GM18519 (cell line): Measurements from ENCODE around the gene SELENBP1.

Experiments
- ATAC-seq: cut with Tn5 transposase; IDR thresholded peaks from one replicate; pipeline ENCODE4 v1.9.1; 2021; ENCODE audit warnings: mild to moderate bottlenecking, moderate library complexity; ENCODE audit not compliant: unreplicated experiment, low FRiP score

The SELENBP1 gene

DNA sequence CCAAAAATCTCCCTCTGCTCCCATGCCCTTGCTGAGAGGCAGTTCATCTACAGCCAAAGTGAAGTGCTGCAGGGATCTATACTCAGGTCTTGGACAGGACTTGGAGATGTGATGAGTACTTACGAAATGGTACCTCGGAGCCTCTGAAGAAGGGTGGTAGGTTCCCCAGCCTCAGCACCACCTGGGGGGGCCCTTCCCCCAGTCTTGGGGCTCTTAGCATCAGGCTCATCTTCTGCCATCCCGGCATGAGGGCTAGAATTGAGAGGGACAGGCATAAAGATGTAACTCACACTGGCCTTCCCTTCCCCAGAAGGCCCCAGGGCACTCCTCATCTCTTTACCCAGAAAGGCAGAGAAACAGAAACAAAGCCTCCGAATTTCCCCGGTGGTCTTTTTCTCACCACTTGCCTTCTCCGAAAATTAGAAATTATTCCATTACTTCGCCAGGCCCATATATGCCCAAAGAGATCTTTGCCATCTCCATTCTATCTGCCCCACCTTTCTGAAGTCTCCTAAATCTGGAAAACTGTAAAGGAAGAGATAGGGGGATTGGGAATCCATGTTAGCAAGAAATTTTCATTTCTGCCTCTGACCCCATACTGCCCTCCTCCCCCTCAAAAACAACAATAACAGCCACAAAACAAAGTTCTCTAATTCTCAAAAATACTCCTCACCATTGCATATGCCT, 26.3 kb downstream of the SELENBP1 start:
- no peak for ATAC-seq

DNA sequence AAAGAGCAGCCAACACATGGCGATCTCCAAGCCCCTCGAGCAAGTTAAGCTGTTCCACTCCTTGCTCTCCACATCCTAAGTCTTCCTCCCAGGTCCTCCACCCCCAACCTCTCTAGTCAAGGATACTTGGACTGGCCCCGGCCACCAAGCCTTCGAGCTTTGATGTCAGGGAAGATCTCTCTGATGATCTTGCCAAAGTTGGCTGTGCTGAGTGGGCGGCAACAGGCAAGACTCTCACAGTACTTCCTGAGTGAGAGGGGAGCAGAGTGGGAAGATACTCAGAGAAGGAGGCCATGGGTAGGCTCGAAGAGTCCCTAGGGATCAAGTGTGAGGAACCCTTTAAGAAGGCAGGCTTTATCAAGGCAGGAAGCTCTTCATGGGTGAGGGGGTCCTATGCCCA, 28.2 kb downstream of the SELENBP1 start:
- ATAC-seq = no peak

DNA sequence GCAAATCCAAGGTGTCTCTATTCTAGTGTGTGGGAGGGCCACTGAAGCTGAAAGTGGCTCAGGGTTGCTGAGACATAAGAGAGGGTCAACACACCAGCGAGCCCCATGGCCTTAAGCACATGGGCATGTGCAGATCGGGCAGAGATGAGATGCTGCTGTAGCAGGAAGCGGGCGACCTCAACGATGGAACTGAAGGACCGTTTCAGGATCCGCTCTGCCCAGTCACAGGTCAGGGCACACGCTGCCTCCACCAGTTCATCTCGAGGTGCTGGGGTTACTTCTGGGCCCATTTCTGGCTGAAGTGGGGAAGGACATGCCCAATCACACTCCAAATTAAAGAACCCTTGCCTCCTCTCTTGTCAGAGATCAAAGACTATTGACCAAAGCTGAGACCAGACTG, 28.9 kb downstream of the SELENBP1 start:
- no peak for ATAC-seq

DNA sequence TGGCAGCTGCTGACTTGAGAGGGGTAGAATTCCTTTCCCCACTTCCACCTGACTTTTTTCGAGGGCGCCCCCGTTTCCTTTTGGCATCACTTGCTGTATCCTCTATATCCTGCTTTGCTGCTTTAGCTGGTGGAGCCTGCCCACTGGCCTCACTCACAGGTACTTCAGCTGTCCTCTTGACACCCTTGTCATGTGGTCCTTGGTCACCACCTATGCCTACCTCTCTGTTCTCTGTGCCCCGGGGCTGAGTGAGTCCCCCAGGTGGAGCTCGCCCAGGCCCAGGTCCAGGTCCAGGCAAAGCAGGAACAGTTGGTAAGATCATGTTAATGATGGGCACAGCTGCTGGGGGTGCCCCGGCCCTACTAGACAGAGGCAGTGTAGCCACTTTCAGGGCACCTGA, 29.9 kb downstream of the SELENBP1 start:
- no peak for ATAC-seq

DNA sequence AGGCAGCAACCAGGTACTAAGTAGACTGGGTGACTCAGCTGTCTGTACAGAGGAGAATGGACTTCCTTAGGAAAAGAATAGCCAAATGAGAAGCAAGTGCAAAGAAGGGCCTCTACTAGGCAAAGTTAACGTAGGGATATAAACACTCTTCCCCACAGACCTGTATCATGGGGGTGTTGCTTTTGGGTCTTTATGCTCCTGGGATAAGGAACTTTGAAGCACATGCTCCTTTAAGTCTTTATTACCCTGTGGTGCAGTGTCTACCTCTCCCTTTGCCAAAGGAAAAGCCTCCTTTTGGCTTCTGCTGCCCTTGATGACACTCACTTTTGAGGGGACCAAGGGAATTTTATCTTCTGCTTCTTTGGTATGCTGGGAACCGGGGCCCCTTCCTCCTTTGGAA, 30.5 kb downstream of the SELENBP1 start:
- ATAC-seq = no peak

DNA sequence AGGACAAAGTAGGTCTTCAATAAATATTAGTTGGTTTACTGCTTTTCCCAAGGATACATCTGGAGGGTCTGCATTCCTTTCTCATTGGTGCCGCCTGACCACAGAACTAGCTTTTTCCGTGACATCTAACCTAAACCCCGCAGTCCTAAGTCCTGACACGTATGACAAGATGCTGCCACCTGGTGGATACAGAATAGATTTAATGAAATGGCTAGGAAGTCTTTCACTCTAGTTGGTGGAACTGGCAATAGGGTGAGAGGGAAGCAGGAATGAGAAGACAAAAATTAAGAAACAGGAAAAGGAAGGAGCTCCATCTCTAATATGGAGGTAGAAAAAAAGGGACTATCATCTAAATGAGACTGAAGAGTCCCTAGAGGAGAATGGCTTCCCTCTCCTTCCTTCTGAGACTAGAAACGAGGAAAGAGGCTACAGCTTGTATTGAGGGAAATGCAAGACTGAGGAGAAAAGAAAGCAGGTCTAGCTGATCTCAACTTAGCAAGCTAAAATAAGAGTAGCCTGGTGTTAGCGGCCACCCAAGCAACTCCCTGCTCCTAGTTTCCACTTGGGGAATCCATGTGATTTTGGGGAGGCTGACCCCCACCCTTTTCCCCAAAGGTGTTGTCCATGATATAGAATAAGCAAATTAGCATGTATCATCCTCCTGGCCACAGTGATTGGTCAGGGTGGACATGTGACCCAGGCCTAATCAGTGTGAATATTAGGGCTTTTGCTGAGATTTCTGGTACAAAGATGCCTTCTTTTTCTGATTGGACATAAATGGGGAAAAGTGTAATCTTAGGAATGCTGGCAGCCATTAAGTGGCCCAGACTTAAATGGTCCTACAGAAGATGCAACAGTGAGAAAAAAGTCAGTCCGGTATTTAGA, 31.4 kb downstream of the SELENBP1 start:
- ATAC-seq = no peak

DNA sequence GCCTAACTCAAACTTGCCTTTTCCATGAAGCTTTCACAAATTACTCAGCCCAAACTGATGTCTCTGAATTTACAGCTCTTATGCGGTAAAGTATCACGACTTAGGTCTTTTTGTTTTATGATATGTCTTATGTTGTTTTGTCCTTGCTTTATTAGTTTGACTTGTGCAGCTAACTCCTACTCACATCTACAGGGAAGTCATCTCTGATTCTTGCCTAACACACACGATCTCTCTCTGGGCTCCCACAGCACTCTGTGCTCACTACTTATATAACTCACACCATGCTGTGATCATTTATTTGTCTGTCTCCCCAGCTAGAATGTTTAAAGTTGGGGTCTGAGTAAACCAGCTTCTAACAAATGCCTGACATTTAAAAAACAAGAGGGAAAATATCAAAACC, 35.9 kb downstream of the SELENBP1 start:
- no peak for ATAC-seq

DNA sequence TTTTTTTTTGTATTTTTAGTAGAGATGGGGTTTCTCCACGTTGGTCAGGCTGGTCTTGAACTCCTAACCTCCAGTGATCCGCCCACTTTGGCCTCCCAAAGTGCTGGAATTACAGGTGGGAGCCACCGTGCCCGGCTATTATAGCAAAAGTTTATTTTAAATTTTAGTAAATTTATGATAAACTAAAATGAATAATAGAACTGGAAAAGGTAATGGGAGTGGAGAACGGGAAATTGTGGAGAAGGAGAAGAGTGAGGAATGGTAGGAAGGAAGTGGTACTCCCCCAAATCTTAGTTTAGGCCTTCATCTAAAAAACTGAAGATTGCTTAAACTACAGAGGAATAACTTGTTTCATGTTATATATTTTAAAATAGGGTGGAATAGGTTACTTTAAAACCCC, 37.7 kb downstream of the SELENBP1 start:
- no peak for ATAC-seq

DNA sequence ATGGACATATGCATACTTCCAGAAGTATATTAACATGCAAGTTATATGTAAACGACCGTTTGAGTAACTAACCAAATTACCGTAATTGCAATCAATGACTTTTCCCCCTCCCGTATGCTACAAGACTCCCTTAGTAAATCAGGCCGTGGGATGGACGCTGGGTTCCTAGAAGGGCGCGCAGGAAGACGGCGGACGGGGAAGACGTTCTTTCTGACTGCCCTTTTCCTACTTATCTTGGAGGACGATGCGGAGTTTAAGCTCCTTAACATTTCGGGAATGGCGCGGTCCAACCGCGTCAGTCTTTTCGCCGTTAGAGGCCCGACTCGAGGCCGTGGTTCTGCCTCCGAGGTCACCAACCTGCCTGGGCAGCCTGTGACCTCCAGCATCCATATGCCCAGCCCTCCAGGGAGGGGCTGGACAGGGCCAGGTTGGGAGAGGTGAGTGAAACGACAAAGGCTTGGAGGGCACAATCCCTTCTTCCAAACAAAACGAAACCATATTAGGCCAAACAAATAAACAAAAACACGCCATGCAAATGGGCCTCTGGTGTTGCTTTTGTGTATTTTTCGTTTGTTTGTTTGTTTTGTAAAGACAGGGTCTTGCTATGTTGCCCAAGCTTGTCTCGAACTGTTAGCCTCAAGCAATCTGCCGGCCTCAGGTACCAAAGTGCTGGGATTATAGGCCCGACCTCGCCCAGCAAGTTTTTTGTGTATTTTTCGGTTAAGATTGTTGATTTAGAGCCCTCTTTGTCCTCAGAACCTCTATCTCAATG, 44.4 kb downstream of the SELENBP1 start:
- no peak for ATAC-seq

DNA sequence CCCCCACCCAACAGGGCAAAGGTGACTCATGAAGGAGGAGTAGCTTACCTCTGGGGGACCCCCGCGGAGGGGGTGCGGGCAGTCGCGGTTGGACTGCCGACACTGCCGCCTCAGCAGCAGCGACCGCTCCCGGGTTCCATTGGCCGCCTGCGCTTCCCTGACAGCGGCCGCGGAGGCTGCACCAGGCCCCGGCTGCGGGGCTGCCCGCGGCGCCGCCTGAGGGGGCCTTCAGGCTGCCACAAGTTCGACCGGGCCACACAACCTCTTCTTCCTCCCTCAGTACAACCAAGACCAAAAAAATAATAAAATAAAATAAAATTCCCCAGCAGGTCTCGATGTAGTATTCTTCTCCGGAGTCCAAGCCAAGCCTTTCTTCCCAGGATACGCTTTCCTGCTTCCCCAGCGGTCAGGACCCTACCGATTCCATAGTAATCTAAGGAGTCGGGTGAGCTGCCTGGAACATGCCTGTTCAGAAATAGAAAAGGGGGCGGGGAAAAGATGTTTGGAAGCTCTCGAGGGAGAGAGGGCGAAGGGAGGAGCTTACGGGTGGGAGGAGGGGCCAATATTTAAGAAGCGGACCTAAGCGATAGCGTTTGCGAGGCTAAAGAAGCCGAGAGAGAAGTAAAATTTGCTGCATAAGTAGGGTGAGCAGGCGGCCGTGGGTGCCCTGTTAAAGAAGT, 45.1 kb downstream of the SELENBP1 start, which contains the start of gene PI4KB:
Gene PI4KB, minus strand, starts transcription at position 194 of the 680 bp plus-strand sequence. CDS start 10,935 bp downstream, outside the sequence.
- ATAC-seq = no peak

DNA sequence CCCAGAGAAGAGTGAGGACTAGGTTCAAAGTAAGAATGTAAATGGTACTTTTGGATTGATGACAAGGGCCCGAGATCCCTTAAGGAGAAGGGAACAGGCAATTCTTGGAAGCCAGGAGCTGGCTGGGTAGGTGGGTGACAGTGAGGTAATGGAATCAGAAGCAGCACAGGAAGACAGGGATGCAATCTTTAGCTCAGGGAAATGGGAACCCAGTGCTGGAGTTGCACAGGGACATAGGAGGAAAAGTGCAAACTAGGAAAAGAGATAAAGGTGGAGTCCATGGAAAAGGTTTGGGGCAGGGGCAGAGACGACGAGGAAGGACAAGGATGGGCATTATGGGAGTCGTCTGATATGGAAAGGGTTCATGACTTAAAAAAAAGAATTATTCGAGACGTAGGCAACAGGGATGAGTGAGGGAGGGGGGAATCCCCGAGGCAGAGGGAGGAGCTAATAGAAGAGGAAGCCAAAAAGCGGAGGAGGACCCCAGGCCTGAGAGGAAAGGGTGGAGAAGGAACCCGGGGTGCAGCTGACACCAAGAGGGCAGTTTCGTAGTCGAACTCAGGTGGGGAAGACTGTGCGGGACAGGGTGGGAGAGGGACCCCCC, 45.8 kb downstream of the SELENBP1 start:
- no peak for ATAC-seq

DNA sequence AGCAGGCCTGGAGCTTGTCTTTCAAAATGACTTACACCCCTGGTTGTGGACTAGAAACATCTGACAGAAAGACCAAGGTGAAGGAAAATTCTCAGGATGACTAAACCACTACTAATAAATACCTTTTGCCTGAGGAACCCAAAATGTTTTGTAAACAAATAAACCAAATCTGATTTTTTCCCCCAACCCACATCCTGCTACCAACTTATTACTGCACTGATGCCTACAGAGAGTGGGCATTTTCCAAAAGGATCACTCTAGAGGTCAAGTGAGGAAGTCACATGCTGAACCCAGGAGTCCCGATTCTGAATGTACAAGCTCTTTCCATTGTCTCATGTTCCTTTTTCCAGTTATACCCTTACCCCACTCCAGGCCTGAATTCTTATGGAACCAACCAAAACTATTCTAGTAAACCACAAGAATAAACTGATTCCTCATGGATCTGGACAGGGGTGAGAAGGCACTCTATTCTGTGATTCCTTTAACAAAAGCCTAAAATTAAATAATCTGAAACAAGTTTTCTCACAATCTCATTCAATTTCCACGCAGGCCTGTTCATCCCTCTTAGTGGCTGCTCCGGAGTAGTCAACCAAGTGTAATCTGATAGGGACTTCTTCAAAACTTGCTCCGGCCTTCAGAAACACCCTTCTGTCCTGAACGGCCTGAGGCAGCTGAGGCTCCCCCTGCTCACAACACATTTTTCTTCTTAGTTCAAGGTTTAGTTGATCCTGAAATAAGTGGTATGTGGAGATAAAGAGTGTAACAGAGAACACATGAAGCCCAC, 46.7 kb downstream of the SELENBP1 start:
- no peak for ATAC-seq

DNA sequence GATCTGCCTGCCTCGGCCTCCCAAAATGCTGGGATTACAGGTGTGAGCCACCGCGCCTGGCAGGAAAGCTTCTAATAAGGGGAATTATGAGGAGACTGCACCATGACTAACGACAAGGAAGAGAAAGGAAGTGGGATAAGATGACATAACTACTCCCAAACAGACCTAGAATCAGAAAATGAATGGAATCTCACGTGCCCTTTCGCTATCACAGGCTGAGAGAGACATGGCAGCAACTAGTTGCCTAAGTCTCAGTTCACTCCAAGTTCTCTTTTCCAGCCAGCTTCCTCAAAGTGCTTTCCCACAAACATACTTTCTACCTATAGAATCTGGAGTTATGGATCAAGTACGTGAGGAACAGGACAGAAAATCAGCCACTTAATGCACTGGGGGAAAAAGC, 47.3 kb downstream of the SELENBP1 start:
- ATAC-seq = no peak

DNA sequence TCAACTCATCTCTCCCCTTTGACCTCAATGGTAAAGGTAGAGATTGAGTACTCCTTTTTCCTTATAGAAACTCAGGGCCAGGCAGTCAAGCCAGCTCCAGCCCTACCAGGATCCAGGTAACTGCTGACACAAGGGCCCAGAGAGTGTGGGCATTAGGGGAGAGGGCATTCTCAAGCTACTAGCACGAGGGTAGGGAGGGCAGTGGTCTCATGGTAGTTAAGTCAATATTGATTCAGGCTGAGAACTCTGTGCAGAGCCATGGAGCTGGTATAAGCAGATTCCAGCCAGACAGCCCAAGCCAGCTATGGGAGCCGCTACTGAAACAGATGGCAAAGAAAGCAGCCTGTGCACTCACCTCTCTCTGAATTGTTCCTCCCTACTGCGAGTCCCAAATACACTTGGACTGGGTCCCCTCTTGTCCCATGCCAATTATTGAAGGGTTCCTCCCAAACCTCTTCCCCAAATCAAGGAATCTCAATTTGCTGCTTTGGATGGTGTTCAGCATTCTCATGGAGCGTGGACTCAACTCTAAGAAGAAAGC, 48.0 kb downstream of the SELENBP1 start:
- ATAC-seq = no peak

DNA sequence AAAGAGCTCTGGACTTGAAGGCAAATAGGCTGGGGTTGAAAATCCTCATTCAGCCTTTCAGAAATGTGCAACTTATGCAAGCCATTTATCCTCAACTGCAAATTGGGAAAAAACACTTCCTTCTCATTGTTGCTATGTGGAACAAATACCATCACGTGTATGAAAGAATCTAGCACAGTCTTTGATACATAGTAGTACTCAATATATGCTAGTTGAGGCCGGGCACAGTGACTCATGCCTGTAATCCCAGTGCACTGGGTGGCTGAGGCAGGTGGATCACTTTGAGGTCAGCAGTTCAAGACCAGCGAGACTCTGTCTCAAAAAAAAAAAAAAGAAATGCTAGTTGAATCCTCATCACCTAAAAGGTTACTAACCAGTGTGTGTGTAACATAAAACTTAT, 53.5 kb downstream of the SELENBP1 start:
- no peak for ATAC-seq

DNA sequence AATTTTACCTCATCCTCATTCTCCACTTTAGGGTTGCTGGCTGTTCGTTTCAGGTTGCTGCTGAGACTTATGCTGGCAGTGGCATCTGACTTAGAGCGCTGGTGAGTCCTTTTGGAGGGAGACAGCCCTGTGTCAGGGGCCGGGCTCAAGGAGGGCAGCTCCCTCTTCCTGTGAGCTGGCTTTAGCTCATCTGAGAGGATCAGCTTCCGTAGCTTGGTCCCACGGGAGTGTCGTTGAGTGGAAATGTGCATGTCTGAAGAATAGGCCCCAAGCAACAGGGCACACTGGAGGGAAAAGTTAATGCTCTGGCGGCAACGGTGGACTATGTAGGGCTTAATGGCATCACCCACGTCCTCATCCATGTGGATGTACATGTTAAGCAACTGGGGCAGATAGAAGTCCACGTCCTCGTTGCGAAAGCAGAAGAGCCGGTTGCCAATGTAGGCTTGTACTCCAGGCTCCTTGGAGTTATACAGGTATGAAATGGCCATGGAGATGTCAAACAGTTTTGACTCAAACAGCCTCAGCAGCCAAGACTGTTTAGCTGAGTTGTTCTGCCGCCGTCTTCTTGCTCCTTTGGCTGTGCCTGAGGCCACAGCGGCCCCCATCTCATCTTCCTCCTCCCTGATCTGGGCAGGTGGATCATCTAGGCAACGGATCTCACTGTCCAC, 56.8 kb downstream of the SELENBP1 start:
- no peak for ATAC-seq
